ENCODE measurements around the gene GJA3.

GJA3 gene

GRCh38 chr13:20193907-20194631 is 33.2 kb upstream of the GJA3 start:
- H3K27ac ChIP-seq: no peak overlapping the region
- TF ChIP-seq ZFX (IDR thresholded peaks at IDR 0.05; ENCODE audit: borderline replicate concordance): no peak
- TF ChIP-seq, protein P1, sequence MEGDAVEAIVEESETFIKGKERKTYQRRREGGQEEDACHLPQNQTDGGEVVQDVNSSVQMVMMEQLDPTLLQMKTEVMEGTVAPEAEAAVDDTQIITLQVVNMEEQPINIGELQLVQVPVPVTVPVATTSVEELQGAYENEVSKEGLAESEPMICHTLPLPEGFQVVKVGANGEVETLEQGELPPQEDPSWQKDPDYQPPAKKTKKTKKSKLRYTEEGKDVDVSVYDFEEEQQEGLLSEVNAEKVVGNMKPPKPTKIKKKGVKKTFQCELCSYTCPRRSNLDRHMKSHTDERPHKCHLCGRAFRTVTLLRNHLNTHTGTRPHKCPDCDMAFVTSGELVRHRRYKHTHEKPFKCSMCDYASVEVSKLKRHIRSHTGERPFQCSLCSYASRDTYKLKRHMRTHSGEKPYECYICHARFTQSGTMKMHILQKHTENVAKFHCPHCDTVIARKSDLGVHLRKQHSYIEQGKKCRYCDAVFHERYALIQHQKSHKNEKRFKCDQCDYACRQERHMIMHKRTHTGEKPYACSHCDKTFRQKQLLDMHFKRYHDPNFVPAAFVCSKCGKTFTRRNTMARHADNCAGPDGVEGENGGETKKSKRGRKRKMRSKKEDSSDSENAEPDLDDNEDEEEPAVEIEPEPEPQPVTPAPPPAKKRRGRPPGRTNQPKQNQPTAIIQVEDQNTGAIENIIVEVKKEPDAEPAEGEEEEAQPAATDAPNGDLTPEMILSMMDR (IDR thresholded peaks at IDR 0.05): no peak

DNA sequence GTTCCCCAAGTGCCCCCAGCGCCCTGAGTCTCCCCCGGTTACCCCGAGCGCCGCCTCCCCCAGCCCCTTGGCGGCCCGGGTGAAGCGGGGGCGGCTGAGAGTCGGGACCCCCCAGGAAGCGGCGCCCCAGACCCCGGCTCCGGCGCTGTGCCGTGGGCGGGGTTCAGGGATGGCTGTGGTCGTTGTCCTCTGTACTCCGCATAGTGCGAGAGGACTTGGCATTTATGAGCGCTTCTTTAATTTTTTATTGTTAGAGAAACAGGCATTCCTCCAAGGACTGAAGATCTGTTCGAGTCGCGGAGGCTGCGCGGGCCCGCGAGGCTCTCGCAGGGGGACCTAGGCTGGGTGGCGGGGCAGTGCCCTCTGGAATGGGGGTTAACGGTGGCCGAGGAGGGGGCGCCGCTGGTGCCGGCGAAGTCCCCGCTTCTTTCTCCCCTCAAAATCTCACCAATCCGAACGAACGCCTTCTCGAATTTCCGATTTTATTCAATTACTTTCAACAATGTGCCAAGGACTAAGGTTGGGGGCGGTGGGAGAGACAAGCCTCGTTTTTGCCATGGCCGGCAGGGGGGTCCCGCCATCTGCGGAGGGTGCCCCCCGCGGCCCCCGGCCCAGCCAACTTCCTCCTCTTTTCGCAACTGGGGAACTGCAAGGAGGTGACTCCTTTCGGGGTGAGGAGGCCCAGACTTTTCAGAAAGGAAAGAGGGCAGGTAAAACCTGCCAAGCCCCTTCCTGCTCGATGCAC is 32.5 kb upstream of the GJA3 start:
- TF ChIP-seq, protein P1 (IDR thresholded peaks at IDR 0.05): no peak
- TF ChIP-seq ZFX (IDR thresholded peaks at IDR 0.05; ENCODE audit: borderline replicate concordance): no peak
- H3K27ac ChIP-seq: no peak overlapping the region

GRCh38 chr13:20192836-20193161 is 31.9 kb upstream of the GJA3 start, which contains the start of gene GJB2:
Gene GJB2 (minus strand): TSS chr13:20192938. CDS start chr13:20189581, 3,357 bp downstream.
- TF ChIP-seq, protein P1 (IDR thresholded peaks at IDR 0.05): no peak
- no peak for TF ChIP-seq ZFX (IDR thresholded peaks at IDR 0.05; ENCODE audit: borderline replicate concordance)
- no peak within 1 kb of the TSS for H3K27ac ChIP-seq

GRCh38 chr13:20192158-20192835 is 31.4 kb upstream of the GJA3 start:
- no peak for TF ChIP-seq ZFX (IDR thresholded peaks at IDR 0.05; ENCODE audit: borderline replicate concordance)
- TF ChIP-seq, protein P1 (IDR thresholded peaks at IDR 0.05): no peak
- no peak overlapping the region for H3K27ac ChIP-seq

DNA sequence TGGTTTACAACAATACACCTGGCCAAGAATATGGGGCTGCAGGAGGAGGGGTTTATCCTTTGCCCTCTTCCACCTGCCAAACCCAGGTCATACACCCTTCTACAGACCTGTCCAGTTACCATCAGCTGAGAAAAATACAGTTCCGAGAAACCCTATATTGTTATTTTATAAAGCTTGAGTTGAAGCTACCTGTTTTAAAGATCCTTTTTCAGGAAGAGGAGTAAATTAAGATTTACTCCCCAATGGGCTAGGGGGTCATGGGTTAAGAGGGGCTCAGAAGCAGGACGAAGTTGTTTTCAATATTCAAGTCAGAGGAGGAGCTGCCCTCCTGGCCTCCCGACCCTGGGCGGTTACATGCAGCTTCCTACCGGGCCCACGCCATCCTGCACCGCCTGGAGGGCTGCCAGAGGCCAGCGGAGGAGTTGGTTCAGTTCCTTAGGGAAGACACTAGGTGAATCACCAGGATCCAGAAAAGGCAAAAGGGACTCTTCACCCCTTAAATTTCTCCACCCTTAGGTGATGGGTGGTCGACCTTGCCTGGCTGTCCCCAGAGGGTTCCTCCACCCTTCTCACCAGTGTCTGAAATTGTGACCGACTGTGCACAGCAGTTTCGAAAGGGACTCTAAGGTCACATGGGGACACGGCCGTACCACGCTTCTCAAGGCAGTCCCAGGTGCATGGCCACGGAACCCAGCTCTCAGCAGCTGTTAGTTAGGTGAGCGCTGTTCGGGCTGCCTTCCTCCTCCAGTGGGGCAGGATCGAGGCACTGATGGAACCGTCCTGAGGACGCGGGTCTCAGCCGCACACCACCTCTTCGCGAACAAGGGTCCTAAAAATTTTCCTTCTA is 30.7 kb upstream of the GJA3 start:
- H3K27ac ChIP-seq: no peak overlapping the region
- TF ChIP-seq ZFX (IDR thresholded peaks at IDR 0.05; ENCODE audit: borderline replicate concordance): no peak
- TF ChIP-seq, protein P1 (IDR thresholded peaks at IDR 0.05): no peak

- no peak overlapping the region for H3K27ac ChIP-seq
- TF ChIP-seq ZFX (IDR thresholded peaks at IDR 0.05; ENCODE audit: borderline replicate concordance): no peak
- TF ChIP-seq, protein P1 (IDR thresholded peaks at IDR 0.05): no peak
Measured at GRCh38 chr13:20190481-20191310, 29.8 kb upstream of the GJA3 start.
